Skeletal muscle tissue (tissue), 4 donors: ENCODE measurements around the gene TCEANC2. TPM values are rescaled to one million over a fixed set of nuclear protein-coding genes. Genes with fewer than 3 reads are reported as not detected.

Experiments used
- H3K27ac ChIP-seq: one replicate; pipeline ENCODE4 v1.7.0; 2013; ENCODE audit warnings: mild to moderate bottlenecking, low read depth, low read length, inconsistent platforms
- H3K27me3 ChIP-seq, 3 donors: one replicate each; pipeline ENCODE4 v1.7.0; 2013; ENCODE audit warnings: low read length in 3 of 3; ENCODE audit not compliant: control insufficient read depth in 3 of 3, insufficient read depth in 3 of 3
- H3K36me3 ChIP-seq, 3 donors: one replicate each; pipeline ENCODE4 v1.7.0; 2013; ENCODE audit warnings: low read length in 3 of 3; ENCODE audit not compliant: control insufficient read depth in 3 of 3, insufficient read depth in 3 of 3
- H3K4me1 ChIP-seq, 3 donors: one replicate each; pipeline ENCODE4 v1.7.0; 2013; ENCODE audit warnings: low read length in 3 of 3, mild to moderate bottlenecking in 3 of 3; ENCODE audit not compliant: control insufficient read depth in 3 of 3, insufficient read depth in 3 of 3
- H3K4me3 ChIP-seq, 3 donors: one replicate each; pipeline ENCODE4 v1.7.0; 2013; ENCODE audit warnings: low read length in 3 of 3
- H3K9ac ChIP-seq, 3 donors: one replicate each; pipeline ENCODE4 v1.7.0; 2013; ENCODE audit warnings: low read length in 3 of 3, mild to moderate bottlenecking in 3 of 3, moderate library complexity in 2 of 3, low read depth in 1 of 3
- H3K9me3 ChIP-seq, 3 donors: one replicate each; pipeline ENCODE4 v1.7.0; 2013; ENCODE audit warnings: low read length in 3 of 3; ENCODE audit not compliant: control insufficient read depth in 3 of 3
- total RNA-seq: library from RNA; depleted of rRNA; stranded (reverse); fragments of >200 nt; gene quantifications from one replicate; pipeline ENCODE4 v1.2.3, GENCODE V29; 2014
- donor health status: Osteomylitis.

TCEANC2 gene
- total RNA-seq, 1 donor from 2014 or later, result 3.1 TPM

DNA sequence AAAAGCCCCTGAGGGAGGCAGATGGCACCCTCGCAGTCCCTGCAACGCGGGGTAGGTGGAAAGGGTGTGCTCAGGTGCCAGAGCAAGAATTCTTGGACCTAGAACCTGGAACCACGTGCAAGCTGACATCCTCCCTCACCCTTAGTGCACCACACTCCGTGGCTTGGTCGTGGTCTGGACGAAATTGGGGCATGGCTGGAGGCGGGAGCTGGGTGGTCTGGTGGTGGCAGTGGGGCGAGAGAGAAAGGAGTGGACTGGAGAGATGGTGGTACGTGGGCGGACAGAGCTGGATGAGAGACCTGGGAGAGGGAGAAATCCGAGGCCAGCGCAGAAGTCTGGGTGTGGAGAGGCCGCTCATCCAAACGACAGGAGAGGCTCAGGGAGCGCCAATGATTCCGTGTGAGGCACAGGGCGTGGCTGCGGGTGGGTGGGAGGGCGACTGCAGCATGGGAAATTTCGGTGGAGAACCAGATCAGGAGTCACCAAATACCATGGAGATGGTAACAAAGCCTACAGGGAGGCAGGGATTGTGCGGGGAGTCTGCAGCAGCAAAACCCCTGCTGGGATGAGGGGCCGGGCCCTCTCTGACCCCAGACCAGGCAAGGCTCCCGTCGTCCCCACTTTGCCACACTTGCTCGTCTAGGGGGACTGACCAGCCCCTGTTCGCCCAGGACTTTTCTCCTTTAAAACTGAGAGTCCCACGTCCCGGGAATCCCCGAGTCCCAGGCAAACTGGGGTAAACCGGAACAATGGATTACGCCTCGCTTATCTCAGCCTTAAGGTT lies 67.5 kb downstream of the TCEANC2 start:
- H3K36me3 ChIP-seq, result no peaks in the 10 kb centered on the region
- H3K9me3 ChIP-seq, result no peaks in the 10 kb centered on the region
- peaks cover 11 to 20% (median 18%) of the 10 kb centered on the region in 3 donors for H3K4me1 ChIP-seq
- H3K4me3 ChIP-seq, result peak overlapping the region in 2 of 3 donors; percentile 49 to 54
- peaks cover 0 to 4% (median 3%) of the 10 kb centered on the region in 3 donors for H3K27me3 ChIP-seq
- H3K27ac ChIP-seq, result no peak overlapping the region
- peak overlapping the region; percentile 40 to 68 (median 50) for H3K9ac ChIP-seq

DNA sequence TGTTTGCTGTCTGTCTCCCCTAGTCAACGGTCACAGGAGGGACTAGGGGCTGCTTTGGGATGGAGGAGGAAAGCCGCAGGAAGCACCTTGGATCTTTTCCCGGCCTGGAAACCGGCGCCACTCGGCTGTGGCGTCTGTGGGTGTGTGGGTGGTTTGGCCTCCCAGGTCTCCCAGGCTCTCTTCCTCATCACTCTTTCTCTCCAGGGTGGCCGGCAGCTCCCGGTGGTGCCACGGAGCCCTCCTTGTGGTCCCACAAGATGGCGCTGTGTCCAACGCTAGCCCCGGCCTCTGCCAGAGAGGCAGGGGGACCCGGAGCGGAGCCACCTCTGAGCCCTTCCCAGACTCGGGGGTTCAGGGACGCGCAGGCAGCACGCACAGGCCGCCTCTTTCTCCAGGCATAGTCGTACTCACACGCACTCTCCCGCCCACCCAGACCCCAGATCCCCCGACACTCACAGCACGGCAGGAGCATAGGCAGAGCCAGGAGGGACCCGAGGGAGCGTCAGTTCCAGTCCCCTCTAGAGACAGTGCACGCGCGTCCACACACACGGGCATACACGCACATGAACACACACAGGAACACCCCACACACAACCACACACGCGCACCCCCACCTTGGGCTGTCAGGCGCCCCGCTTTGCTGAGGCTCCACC lies 68.2 kb downstream of the TCEANC2 start:
- H3K9me3 ChIP-seq, result no peaks in the 10 kb centered on the region
- no peak overlapping the region for H3K27ac ChIP-seq
- peaks cover 17 to 26% (median 25%) of the 10 kb centered on the region in 3 donors for H3K4me1 ChIP-seq
- peaks cover 0 to 4% (median 3%) of the 10 kb centered on the region in 3 donors for H3K27me3 ChIP-seq
- H3K4me3 ChIP-seq, result peak overlapping the region; percentile 18 to 54 (median 49)
- peak overlapping the region; percentile 40 to 68 (median 50) for H3K9ac ChIP-seq
- H3K36me3 ChIP-seq, result no peaks in the 10 kb centered on the region

DNA sequence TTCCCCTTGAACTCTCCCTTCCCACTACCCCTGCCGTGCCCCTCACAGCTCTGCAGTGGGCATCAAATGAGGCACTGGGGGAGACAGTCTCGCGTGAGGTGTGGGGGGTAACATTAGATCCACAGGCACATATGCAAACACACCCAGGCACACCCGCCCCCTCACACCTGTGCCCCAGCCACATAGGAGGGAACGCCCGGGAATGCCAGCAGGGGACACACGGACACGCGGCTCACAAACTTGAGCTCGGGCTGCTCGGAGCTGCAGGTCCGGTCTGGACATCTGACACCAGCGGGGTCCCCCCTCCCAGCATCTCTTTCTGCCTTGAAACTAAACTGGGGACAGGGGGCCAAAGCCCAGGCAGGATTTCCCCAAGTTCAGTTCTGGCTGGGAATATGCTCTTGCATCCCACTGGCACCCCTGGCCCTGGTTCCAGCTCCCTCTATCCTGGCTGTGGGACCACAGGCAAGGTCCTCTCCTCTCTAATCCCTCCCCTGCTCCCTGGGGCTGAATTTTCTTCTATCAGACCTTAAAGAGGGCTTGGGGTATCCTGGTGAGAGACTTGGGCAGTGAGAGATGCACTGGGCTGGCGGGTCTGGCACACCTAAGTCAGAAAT lies 68.8 kb downstream of the TCEANC2 start:
- no peaks in the 10 kb centered on the region for H3K9me3 ChIP-seq
- no peak overlapping the region for H3K27ac ChIP-seq
- H3K27me3 ChIP-seq, result peaks cover 0 to 4% (median 3%) of the 10 kb centered on the region in 3 donors
- no peaks in the 10 kb centered on the region for H3K36me3 ChIP-seq
- H3K4me3 ChIP-seq, result peak overlapping the region in 1 of 3 donors; percentile 54
- peaks cover 17 to 26% (median 25%) of the 10 kb centered on the region in 3 donors for H3K4me1 ChIP-seq
- peak overlapping the region; percentile 22 to 68 (median 50) for H3K9ac ChIP-seq

DNA sequence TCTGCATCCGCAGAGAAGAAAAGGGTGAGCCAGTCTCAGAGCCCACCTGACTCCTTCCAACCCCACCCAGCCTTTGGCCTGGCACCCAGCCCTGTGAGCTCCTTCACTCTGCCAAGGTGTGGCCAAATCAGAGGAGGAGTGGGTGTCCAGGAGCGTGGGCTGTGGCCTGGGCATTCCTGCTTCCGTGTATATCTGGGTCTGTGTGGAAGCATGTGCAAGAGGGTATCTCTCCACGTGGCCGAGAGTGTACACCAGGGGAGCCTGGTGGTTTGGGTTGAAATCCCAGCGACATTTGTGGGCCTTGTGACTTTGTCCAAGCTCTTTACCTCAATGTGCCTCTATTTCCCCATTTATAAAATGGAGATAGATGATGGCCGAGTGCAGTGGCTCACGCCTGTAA lies 69.6 kb downstream of the TCEANC2 start:
- H3K4me3 ChIP-seq, result no peak overlapping the region
- H3K27ac ChIP-seq, result no peak overlapping the region
- H3K4me1 ChIP-seq, result peaks cover 17 to 26% (median 25%) of the 10 kb centered on the region in 3 donors

DNA sequence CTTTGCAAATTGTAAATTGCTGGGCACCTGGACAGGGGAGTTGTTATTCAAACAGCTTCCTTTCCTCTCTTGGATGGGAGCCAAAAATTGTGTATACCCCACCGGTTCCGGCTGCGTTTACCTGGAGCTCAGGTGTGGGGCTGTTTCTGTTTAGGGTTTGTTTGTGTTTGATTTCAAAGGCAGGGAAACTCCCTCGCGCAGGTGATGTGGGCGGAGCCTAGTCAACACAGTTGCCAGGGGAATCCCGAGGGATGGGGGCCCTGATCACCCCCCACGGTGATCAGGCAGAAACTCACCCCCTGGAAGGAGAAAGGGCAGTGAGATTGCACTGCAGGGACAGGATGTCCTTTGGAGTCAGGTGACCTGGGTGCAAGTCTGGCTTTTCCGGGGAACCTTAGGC lies 71.1 kb downstream of the TCEANC2 start:
- Histone ChIP-seq H3K9me3 (no peaks in the 10 kb centered on the region), H3K27me3 (peaks cover 0 to 4% (median 3%) of the 10 kb centered on the region in 3 donors), H3K27ac (no peak overlapping the region), H3K4me1 (peaks cover 17 to 26% (median 25%) of the 10 kb centered on the region in 3 donors), H3K9ac (no peak overlapping the region), H3K4me3 (no peak overlapping the region), H3K36me3 (no peaks in the 10 kb centered on the region)

More for the DNA sequence above, 69.6 kb downstream of the TCEANC2 start:
- H3K9me3 ChIP-seq, result no peaks in the 10 kb centered on the region
- H3K9ac ChIP-seq, result no peak overlapping the region
- peaks cover 0 to 4% (median 3%) of the 10 kb centered on the region in 3 donors for H3K27me3 ChIP-seq
- H3K36me3 ChIP-seq, result no peaks in the 10 kb centered on the region

DNA sequence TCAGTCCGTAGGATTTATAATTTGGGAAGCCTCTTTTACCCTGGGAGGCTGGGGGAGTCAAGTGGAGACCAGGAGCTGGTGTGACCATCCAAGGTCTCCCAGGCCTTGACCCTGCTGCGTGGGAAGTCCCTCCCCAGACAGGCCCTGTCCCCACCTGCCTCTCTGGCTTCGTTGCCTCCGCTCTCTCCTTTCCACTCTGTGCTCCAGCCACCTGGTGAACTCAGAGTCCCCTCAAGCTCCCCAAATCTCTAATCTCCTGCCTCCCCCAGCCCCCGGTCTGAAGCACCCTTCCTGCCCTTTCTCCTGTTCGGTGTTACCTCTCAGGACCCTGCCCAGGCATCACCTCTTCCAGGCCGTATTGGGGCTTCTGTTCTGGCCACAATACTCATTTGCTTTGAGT lies 71.5 kb downstream of the TCEANC2 start:
- Histone ChIP-seq H3K4me1 (peaks cover 17 to 26% (median 25%) of the 10 kb centered on the region in 3 donors), H3K9me3 (no peaks in the 10 kb centered on the region), H3K9ac (peak overlapping the region in 2 of 3 donors; percentile 16 to 47), H3K36me3 (no peaks in the 10 kb centered on the region), H3K27ac (peak overlapping the region; percentile 87), H3K4me3 (no peak overlapping the region), H3K27me3 (peaks cover 0 to 4% (median under 1%) of the 10 kb centered on the region in 3 donors)

DNA sequence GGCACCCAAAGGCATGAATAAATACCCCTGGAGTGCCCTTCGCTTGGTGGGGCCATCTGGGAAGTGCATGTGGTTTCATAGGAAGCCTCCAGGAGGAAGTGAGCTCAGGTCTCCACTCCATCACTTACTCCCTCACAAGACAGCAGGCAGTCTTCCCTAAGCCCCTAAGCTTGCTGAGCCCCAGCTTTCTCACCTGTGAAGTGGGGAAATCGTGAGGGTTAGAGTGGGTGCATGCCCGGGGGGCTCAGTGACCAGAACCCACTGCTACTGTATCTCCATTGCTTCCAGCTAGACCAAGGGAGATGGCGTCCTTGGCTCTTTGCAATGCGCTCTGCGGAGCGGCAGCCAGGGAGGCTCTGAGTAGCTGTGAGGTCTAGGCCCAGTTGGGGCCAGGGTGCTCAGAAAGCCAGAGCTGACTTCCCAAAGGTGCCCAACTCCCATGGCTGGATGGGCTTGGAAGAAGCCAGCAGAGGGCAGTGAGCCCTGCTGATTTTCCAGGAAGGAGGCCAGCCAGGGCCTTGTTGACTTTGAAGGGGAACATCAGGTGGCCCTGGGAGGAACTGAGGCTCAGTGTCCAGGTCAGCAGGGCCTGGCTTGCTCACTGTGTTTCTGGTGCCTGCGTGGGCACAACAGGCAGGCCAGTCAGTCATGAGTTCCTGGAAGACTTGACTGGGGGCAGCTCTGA lies 72.1 kb downstream of the TCEANC2 start:
- H3K27me3 ChIP-seq, result no peaks in the 10 kb centered on the region
- H3K9ac ChIP-seq, result peak overlapping the region; percentile 16 to 33 (median 28)
- peak overlapping the region; percentile 87 for H3K27ac ChIP-seq

DNA sequence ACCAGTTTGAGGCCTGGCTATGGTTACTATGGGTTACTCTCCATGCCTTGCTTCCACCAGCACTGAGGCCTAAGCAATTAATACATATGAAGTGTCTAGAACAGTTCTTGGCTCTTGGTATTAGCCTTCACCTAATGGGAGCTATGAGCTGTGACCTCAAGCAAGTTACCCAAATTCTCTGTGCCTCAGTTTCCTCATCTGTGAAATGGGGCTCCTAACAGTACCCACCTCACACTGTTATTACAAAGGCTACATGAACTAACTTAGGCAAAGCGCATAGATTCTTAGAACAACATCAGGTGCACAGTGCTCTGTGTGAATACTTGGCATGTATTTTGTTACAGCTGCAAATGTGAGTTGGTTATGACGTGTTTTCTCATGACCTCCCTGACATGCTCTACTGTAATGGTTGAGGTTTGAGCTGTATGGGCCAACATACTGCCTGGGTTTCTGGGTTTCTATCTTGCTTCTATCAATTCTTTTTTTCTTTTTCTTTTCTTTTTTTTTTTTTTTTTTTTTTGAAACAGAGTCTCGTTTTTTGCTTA lies 72.9 kb downstream of the TCEANC2 start:
- peaks cover 14 to 22% (median 21%) of the 10 kb centered on the region in 3 donors for H3K4me1 ChIP-seq
- no peaks in the 10 kb centered on the region for H3K9me3 ChIP-seq
- H3K27me3 ChIP-seq, result no peaks in the 10 kb centered on the region
- peak overlapping the region in 2 of 3 donors; percentile 8 to 28 for H3K9ac ChIP-seq
- H3K4me3 ChIP-seq, result no peak overlapping the region
- H3K27ac ChIP-seq, result peak overlapping the region; percentile 87
- H3K36me3 ChIP-seq, result no peaks in the 10 kb centered on the region

More for the DNA sequence above, 72.1 kb downstream of the TCEANC2 start:
- H3K4me1 ChIP-seq, result peaks cover 17 to 26% (median 25%) of the 10 kb centered on the region in 3 donors
- no peaks in the 10 kb centered on the region for H3K36me3 ChIP-seq
- H3K4me3 ChIP-seq, result no peak overlapping the region
- H3K9me3 ChIP-seq, result no peaks in the 10 kb centered on the region

DNA sequence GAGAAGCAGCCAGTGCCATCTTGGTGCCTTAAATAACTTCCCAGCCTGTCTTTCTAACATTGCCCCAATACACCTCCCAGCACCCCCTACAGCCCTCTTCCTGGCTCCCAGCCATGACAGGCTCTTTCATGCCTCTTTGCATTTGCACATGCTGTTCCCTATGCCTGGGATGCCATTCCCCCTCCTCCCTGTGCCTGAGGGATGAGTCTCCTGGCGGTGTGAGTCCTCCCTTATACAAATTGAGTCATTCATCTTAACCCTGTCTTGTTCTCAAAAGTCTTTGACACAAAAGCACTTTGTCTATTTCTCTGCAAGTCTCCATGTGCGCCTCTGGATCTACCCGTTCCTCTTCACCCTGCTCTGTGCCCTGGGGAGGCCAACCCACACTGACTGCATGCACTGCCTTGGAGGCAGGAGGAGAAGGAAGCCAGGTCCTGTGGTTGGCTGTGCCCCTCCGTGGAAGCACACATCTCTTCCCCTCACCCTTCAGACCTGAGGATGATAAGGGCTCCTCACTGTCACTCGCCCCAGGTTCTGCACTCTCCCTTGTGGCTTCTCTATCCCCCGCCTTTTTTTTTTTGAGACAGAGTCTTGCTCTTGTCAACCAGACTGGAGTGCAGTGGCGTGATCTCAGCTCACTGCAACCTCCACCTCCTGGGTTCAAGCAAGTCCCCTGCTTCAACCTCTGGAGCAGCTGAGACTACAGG lies 74.3 kb downstream of the TCEANC2 start:
- H3K9me3 ChIP-seq, result no peaks in the 10 kb centered on the region
- no peak overlapping the region for H3K4me3 ChIP-seq
- no peak overlapping the region for H3K9ac ChIP-seq
- peaks cover 8 to 15% (median 12%) of the 10 kb centered on the region in 3 donors for H3K4me1 ChIP-seq
- H3K27me3 ChIP-seq, result no peaks in the 10 kb centered on the region
- H3K36me3 ChIP-seq, result no peaks in the 10 kb centered on the region
- H3K27ac ChIP-seq, result no peak overlapping the region
